ENCODE results near the gene TLCD3A.

GRCh38 chr17:720706-721539, 11.5 kb upstream of the TLCD3A start:
- TF ChIP-seq, protein P1, sequence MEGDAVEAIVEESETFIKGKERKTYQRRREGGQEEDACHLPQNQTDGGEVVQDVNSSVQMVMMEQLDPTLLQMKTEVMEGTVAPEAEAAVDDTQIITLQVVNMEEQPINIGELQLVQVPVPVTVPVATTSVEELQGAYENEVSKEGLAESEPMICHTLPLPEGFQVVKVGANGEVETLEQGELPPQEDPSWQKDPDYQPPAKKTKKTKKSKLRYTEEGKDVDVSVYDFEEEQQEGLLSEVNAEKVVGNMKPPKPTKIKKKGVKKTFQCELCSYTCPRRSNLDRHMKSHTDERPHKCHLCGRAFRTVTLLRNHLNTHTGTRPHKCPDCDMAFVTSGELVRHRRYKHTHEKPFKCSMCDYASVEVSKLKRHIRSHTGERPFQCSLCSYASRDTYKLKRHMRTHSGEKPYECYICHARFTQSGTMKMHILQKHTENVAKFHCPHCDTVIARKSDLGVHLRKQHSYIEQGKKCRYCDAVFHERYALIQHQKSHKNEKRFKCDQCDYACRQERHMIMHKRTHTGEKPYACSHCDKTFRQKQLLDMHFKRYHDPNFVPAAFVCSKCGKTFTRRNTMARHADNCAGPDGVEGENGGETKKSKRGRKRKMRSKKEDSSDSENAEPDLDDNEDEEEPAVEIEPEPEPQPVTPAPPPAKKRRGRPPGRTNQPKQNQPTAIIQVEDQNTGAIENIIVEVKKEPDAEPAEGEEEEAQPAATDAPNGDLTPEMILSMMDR (IDR thresholded peaks at IDR 0.05) = no peak
- no peak for TF ChIP-seq POLR2AphosphoS5 (IDR thresholded peaks at IDR 0.05)
- TF ChIP-seq POLR2A (IDR thresholded peaks at IDR 0.05) = no peak

Measured in gastroesophageal sphincter (tissue), 3 donors.